ENCODE results near the gene CYBRD1. TPM values are rescaled to one million over a fixed set of nuclear protein-coding genes. Genes with fewer than 3 reads are reported as not detected.

CYBRD1 gene
- total and polyA plus RNA-seq, 2 donors: 186 to 223 TPM

Small RNAs within 50 kb of the gene (small RNA-seq; reads per million reads assigned to genes)
- not detected for gene AC007969.2
- gene RPL21P38: not detected

Other genes with a start within 250 kb of the CYBRD1 start
- 31.2 TPM for gene METTL8, start 88.5 kb upstream of the CYBRD1 start, total RNA-seq
- 13.1 TPM for gene METTL8, start 88.5 kb upstream of the CYBRD1 start, polyA plus RNA-seq
- gene DCAF17, start 88.2 kb upstream of the CYBRD1 start, total RNA-seq: 48.0 TPM
- 9.3 TPM for gene DCAF17, start 88.2 kb upstream of the CYBRD1 start, polyA plus RNA-seq
- gene DYNC1I2, start 165.0 kb downstream of the CYBRD1 start, total RNA-seq: 147 TPM
- 105 TPM for gene DYNC1I2, start 165.0 kb downstream of the CYBRD1 start, polyA plus RNA-seq

Measured in urinary bladder (tissue), 2 donors.